ENCODE results near the gene GABBR2.

The GABBR2 gene

GRCh38 chr9:98432960-98433359, 275.8 kb downstream of the GABBR2 start:
- DNase-seq (ENCODE audit: low spot score), result no peak

DNA sequence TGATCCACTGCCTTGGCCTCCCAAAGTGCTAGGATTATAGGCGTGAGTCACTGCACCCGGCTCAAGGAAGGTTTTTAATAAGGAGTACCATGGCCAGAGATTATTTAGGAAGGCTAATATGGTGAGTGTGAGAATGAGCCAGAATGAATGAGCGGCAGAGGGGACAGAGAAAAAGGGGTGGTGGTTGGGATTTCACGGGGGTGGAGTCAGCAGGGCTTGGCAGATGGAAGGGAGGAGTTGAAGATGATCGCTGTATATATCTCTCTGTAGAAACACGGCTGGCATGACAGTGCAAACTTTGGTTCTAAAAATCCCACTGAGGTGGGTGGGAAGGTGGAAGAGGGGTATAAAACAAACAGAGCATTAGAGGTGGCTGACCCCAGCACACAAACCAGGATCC, 276.6 kb downstream of the GABBR2 start:
- no peak for DNase-seq (ENCODE audit: low spot score)

GRCh38 chr9:98430535-98431292, 278.0 kb downstream of the GABBR2 start:
- DNase-seq (ENCODE audit: low spot score), result peak; percentile 78

GRCh38 chr9:98429613-98430012, 279.1 kb downstream of the GABBR2 start:
- peak; percentile 39 for DNase-seq (ENCODE audit: low spot score)

DNA sequence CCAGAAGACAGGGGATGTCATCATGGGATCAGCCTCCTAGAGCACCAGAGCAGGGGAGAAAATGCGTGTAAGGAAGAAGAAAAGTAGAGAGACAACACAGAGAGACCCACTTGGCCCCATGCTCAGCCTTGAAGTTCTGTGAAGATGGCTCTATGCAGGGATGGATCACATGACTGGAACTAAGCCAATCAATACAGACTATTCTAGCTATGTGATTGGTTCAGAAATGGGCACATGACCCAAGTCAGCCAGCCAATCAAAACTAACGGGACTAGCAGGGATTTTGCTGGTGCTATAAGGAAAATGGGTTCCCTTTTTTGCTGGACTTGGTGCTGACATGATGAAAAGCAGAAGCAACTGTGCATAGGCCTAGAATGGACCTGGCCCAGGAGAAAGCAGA, 280.3 kb downstream of the GABBR2 start:
- no peak for DNase-seq (ENCODE audit: low spot score)

DNA sequence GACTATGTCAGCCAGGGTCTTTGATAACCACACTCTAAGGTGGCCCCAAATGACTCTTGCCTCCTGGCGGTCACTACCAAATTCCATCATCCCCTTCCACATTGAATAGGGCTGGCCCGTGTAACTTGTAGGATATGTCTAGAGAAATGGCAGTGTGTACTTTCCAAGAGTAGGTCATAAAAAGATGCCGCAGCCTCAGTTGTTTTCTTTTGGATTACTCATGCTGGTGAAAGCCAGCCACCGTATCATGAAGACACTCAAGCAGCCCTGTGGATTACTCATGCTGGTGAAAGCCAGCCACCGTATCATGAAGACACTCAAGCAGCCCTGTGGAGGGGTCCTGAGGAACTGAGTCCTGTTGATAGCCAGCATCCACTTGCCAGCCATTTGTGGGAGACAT, 281.2 kb downstream of the GABBR2 start:
- no peak for DNase-seq (ENCODE audit: low spot score)

GRCh38 chr9:98425079-98425478, 283.7 kb downstream of the GABBR2 start:
- no peak for DNase-seq (ENCODE audit: low spot score)

DNA sequence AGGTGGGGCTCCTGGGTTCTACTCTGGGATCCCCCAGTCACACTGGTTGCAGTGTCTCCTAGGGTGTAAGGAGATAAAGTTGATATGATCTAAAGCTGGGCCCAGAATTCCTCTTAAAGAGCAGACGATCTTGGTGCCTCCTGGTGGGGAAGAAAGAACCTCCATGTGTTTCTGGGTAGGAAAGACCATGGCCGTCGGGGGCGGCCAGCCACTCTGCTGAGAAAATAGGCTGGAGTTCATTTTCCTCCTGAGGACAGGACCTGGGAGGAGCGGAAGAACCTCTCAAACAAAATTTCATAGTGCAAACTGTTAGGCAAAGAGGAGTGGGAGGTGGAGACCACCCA, 289.5 kb downstream of the GABBR2 start:
- DNase-seq (ENCODE audit: low spot score), result no peak

GRCh38 chr9:98418578-98419259, 290.0 kb downstream of the GABBR2 start:
- DNase-seq (ENCODE audit: low spot score), result no peak

DNA sequence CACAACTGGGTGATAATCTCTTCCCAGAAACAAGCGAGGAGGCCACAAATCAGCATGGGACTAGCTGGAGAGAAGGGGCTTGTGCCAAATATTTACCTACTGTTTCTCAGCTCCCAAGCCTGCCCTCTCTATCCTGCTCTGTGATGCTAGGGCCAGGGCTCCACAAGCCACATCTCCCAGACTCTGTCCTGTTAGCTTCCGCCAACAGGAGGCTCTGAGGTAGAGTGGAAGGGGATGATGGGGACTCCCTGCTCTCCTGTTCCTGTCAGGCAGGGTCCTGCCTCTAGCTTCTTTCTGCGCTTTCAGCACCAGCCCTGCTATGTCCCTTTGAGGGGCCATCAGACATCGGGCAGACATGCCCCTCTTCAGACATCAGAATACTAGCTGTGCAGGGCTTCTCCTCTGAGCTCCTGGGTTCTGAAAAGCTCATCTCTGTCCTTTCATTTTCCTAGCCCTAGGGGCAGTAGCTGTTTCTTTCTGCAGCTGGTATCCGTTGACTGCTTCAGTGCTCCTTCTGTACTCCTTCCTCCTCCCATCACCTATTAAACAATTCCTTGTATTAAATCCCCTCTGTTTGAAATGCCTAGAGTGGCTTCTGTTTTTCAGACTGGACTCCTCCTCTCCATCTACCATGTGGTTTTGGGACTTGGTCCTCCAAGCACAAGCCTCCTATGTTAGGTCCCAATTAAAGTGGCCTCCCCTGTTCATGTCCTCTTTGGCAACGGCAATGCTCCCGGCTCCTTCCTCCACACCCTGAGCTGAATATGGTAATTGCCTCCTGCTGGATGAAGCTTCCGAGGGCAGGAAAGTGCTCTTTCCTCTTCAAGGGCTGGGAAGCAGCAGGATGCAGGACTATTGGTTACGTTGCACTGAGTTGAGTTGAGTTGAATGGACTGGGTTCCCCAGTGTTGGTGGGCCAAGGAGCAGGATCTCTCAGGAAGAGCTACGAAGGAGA, 292.2 kb downstream of the GABBR2 start:
- DNase-seq (ENCODE audit: low spot score), result no peak

- no peak for DNase-seq (ENCODE audit: low spot score)
Measured at GRCh38 chr9:98415782-98416181, 293.0 kb downstream of the GABBR2 start.

DNA sequence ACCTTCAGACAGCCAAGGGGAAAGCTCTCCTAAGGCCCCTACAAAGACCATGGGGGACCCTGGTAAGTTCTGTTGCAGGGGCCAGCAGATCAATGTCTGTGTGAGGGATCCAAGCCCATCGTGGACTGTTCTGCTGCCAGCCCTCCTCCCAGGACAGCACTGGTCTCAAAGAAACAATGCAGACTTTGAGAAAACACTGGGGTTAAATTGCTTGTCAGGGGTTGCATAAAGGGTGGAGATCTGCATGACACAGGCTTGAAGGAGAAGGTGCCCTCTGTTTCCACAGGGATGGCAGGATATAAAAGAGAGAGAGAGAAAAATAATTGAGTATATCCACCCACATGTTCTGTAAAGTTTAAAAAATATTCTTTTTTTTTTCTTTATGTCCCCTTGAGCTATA, 295.7 kb downstream of the GABBR2 start:
- no peak for DNase-seq (ENCODE audit: low spot score)

DNA sequence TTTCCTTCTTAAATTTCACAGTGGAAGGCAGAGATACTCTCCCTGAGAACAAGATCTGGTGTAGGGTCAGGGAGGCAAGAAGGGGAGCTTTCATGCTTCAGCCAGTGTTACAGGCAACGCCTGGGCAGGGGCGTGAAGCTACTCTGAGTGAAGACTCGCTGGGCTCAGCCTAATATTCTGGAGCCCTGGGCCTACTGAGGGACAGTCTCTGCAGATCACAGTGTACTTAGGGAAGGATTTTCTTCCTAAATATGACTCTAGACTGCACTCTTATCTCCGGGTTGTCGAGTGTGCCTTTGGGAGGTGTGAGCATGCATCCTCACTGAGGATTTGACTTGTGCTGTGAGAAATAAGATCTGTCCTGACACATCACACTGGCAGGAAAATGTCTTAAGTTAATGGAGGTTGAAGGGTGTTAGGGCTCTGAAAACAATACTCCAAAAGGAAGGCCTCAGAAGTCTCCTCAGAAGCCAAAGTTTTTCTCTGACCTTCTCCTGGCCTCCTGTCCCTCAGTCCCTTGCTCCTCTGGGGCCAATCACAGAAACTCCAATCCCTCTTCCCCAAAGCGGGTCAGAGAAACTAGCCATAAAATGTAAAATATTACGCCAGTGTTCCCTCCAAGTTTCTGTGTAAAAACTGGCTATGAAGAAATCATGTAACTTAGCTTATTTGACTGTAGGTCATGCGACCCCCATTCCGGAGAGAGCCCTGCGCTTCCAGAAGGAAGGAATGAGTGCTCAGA, 296.5 kb downstream of the GABBR2 start:
- no peak for DNase-seq (ENCODE audit: low spot score)

DNA sequence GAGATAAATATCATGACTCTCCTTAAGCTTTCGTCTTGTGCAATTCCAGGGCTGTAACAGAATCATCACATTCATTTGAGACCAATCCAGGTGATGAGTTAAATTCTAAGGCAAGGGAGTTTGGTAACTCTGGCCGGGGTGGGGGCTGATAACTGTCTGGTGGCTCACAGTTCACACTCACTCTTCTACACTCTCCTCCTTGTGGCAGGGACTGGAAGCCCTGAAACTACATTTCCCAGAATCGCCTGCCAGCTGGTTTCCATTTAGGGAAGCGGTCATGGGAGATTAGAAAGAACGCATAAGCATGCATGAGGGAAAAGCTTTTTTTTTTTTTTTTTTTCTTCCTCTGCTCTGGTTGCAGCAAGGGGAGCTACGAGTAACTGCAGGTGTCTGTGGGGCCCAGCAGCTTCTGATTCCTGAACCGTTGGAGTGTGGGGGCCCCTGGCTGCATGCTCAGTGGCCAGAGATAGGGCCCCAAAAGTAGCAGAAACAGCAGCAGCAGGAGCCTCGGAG, 298.5 kb downstream of the GABBR2 start:
- peak; percentile 34 for DNase-seq (ENCODE audit: low spot score)

DNA sequence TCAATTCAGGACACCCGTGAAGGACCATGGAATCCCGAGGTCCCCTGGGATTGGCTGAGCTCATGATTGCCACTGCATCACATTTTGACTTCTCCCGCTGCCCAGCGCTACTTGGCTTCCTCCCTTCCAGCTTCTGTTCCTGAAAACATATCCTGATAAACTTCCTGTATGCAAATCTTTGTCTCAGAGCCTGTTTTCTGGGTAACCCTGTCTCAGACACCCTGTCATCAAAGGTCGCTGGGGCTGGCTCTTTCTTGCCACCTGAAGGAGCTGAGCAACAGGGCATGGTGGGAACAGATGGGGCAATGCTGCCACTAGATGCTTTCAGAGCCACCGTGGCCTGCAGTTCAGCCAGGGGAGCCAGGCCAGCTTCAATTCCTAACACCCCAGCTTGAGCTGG, 299.0 kb downstream of the GABBR2 start:
- DNase-seq (ENCODE audit: low spot score), result no peak

DNA sequence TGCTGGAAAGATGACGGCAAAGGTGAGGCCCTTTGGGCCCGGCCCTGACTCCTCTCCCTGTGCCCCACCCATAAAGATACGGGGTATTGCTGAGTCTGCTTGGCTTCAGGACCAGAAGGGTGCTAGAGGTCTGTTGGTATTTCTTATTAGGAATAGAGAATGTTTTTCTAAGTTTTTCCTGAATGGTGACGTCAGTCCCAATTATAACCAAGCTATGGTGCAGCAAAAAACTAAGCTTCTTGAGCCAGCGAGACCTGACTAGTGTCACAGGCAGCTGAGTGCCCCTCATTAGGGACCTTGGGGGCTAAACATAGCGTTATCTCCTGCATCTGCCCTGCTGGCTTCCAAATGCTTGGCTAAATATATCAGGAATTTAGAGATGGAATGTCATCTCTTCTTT, 302.3 kb downstream of the GABBR2 start:
- DNase-seq (ENCODE audit: low spot score), result no peak

DNA sequence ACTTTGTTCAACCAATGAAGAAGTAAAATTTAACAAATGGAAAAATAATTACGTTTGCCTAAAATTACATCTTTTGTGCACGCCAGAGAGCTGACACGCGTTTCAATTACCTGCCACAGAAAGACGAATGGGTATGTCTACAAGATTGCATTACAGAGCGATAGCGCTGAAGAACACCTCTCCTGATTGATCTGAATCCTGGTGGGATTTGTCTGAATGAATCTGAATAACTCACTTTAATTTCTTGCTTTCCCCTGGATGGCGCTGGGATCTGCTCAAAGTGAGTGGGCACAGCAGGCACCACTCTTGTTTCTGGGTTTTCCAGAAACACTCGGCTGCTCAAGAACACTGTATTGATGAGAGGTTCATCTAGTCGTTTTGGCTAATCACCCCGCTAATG, 304.5 kb downstream of the GABBR2 start:
- no peak for DNase-seq (ENCODE audit: low spot score)

GRCh38 chr9:98403715-98404114, 305.0 kb downstream of the GABBR2 start:
- DNase-seq (ENCODE audit: low spot score), result no peak

DNA sequence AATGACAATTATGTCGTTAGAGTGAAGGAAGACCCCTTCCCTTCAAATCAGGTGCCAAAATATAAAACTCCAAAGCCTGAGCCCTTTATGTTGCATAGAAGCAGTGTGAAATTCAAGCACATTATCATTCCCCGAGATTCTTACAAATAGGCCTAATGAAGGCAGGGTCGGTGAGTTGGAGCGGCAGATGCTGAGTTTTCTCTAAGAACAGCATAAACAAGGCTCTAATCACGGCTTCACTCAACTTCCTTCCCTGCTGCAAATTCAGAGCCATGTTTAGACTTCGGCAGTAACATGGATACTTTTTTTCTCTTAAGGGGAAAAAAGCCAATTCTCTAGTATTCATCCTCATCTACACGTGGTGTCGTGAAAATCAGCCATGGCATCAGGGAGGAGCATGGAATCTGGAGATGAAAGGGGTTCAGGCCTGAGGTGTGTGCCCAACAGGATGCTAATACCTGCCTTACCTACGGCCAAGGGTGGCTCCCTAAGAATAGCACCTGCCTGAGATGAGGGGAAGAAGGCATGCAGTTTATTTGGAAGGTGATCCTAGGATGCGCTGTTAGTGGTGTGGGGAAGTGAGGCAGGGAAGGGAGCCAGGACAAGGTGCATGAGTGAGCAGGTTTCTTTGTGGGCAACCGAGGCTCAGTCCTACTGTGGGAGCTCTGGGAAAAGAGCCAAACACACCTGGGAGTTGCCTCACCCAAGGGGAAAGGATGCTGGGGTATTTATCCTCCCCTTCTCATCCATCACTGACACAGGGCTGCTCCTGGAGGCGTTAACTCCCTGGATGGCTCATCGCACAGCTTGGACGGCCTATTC, 306.5 kb downstream of the GABBR2 start:
- DNase-seq (ENCODE audit: low spot score), result no peak

DNA sequence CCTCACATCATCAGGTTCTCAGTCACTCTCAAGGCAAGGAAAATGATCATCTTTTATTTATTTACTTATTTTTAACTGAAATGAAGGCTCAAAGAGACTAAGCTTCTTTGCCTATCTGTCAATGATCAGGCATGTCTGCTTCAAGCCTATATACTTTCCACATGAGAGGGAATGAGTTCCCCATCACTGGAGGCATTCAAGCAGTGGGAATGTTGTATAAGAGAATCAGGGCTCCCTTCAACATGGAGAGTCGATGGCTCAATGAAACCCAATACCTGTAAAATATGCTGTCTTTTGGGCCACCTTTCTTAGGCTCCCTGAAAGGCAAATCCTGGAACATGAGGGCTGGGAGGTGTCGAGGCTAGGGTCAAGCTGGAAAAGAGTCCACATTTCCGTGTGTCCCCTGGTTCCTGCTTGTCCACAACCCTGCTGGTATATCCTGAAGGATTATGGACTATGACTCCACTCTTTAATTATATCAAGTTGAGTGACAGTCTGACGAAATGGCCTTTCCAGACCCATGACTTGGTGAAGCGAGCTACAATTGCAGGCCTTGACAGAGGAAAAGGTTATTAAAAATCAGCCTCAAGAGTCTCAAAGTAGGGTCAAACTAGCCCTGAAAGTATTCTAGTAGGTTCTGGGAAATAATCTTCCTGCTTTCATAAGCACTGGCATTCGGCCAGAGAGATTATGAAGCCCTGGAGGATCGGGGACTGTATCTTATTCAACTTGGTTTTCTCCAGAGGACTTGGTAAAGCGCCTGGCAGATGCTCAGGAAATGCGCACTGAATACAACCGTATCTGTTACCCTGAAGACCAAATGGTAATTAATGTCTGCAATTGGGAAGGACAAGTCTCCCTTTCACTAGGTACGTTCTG, 307.4 kb downstream of the GABBR2 start:
- DNase-seq (ENCODE audit: low spot score), result no peak

Data from pons (tissue), 1 donor.